WTC11 (cell line): ENCODE measurements around the gene TNNC2.

Experiments used
- AFF4 ChIP-seq: sonication (generic); formaldehyde crosslinking; IDR thresholded peaks from 2 replicates; pipeline ENCODE4 v1.8.1; 2023; ENCODE audit warnings: mild to moderate bottlenecking, missing genetic modification reagents, borderline replicate concordance
- ATF2 ChIP-seq: sonication (generic); formaldehyde crosslinking; IDR thresholded peaks from 2 replicates; pipeline ENCODE4 v1.8.1; 2022; ENCODE audit warnings: low read depth, missing genetic modification reagents, borderline replicate concordance
- ESRRA ChIP-seq: sonication (generic); formaldehyde crosslinking; IDR thresholded peaks from 2 replicates; pipeline ENCODE4 v1.8.1; 2022; ENCODE audit warnings: mild to moderate bottlenecking, missing genetic modification reagents, borderline replicate concordance
- FOXJ3 ChIP-seq: sonication (generic); formaldehyde crosslinking; IDR thresholded peaks from 2 replicates; pipeline ENCODE4 v1.9.0; 2021; ENCODE audit warnings: missing genetic modification reagents, mild to moderate bottlenecking, borderline replicate concordance
- JUN ChIP-seq: sonication (generic); formaldehyde crosslinking; IDR thresholded peaks from 2 replicates; pipeline ENCODE4 v1.8.0; 2023; ENCODE audit warnings: mild to moderate bottlenecking, missing genetic modification reagents
- KAT7 ChIP-seq: sonication (generic); formaldehyde crosslinking; IDR thresholded peaks from 2 replicates; pipeline ENCODE4 v1.8.1; 2023; ENCODE audit warnings: missing genetic modification reagents, mild to moderate bottlenecking, borderline replicate concordance
- NFYB ChIP-seq: sonication (generic); formaldehyde crosslinking; conservative IDR thresholded peaks from 2 replicates; pipeline ENCODE4 v1.8.0; 2022; ENCODE audit warnings: low read depth, missing genetic modification reagents
- SP1 ChIP-seq: sonication (generic); formaldehyde crosslinking; conservative IDR thresholded peaks from 2 replicates; pipeline ENCODE4 v1.8.1; 2022; ENCODE audit warnings: missing genetic modification reagents
- ZMAT4 ChIP-seq: fragments of 250-450 bp; sonication (Bioruptor Pico); IDR thresholded peaks from 2 replicates; pipeline ENCODE4 v1.9.0; 2021; ENCODE audit warnings: mild to moderate bottlenecking
- ZNF416 ChIP-seq: fragments of 250-450 bp; sonication (Bioruptor Pico); IDR thresholded peaks from 2 replicates; pipeline ENCODE4 v1.9.0; 2021; ENCODE audit warnings: mild to moderate bottlenecking, inconsistent platforms
- TF ChIP-seq, protein P1 (sequence below): fragments of 200-600 bp; IDR thresholded peaks from 2 replicates; pipeline ENCODE4 v1.8.0; 2022; ENCODE audit warnings: antibody characterized with exemption
- TF ChIP-seq, protein P2 (sequence below): sonication (generic); formaldehyde crosslinking; IDR thresholded peaks from 2 replicates; pipeline ENCODE4 v1.8.1; 2022; ENCODE audit warnings: low read depth, mild to moderate bottlenecking, moderate library complexity, missing genetic modification reagents, borderline replicate concordance
- TF ChIP-seq, protein P3 (sequence below): sonication (generic); formaldehyde crosslinking; IDR thresholded peaks from 2 replicates; pipeline ENCODE4 v1.8.0; 2022; ENCODE audit warnings: mild to moderate bottlenecking, missing genetic modification reagents
- TF ChIP-seq, protein P4 (sequence below): sonication (generic); formaldehyde crosslinking; IDR thresholded peaks from 2 replicates; pipeline ENCODE4 v1.8.1; 2023; ENCODE audit warnings: mild to moderate bottlenecking, moderate library complexity, missing genetic modification reagents

- TF ChIP-seq, protein P1, sequence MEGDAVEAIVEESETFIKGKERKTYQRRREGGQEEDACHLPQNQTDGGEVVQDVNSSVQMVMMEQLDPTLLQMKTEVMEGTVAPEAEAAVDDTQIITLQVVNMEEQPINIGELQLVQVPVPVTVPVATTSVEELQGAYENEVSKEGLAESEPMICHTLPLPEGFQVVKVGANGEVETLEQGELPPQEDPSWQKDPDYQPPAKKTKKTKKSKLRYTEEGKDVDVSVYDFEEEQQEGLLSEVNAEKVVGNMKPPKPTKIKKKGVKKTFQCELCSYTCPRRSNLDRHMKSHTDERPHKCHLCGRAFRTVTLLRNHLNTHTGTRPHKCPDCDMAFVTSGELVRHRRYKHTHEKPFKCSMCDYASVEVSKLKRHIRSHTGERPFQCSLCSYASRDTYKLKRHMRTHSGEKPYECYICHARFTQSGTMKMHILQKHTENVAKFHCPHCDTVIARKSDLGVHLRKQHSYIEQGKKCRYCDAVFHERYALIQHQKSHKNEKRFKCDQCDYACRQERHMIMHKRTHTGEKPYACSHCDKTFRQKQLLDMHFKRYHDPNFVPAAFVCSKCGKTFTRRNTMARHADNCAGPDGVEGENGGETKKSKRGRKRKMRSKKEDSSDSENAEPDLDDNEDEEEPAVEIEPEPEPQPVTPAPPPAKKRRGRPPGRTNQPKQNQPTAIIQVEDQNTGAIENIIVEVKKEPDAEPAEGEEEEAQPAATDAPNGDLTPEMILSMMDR = no peak
- no peak for TF ChIP-seq JUN (CRISPR knock-in tag)
- TF ChIP-seq ZNF416 (CRISPR knock-in tag) = no peak
- TF ChIP-seq NFYB (CRISPR knock-in tag) = no peak
- TF ChIP-seq, protein P2, sequence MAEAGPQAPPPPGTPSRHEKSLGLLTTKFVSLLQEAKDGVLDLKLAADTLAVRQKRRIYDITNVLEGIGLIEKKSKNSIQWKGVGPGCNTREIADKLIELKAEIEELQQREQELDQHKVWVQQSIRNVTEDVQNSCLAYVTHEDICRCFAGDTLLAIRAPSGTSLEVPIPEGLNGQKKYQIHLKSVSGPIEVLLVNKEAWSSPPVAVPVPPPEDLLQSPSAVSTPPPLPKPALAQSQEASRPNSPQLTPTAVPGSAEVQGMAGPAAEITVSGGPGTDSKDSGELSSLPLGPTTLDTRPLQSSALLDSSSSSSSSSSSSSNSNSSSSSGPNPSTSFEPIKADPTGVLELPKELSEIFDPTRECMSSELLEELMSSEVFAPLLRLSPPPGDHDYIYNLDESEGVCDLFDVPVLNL (CRISPR knock-in tag) = no peak
- no peak for TF ChIP-seq AFF4
- TF ChIP-seq, protein P3, sequence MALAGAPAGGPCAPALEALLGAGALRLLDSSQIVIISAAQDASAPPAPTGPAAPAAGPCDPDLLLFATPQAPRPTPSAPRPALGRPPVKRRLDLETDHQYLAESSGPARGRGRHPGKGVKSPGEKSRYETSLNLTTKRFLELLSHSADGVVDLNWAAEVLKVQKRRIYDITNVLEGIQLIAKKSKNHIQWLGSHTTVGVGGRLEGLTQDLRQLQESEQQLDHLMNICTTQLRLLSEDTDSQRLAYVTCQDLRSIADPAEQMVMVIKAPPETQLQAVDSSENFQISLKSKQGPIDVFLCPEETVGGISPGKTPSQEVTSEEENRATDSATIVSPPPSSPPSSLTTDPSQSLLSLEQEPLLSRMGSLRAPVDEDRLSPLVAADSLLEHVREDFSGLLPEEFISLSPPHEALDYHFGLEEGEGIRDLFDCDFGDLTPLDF (CRISPR knock-in tag) = no peak
- no peak for TF ChIP-seq ZMAT4 (CRISPR knock-in tag)
- TF ChIP-seq ATF2 (CRISPR knock-in tag) = no peak
- no peak for TF ChIP-seq SP1 (CRISPR knock-in tag)
- no peak for TF ChIP-seq FOXJ3 (CRISPR knock-in tag)
- TF ChIP-seq, protein P4, sequence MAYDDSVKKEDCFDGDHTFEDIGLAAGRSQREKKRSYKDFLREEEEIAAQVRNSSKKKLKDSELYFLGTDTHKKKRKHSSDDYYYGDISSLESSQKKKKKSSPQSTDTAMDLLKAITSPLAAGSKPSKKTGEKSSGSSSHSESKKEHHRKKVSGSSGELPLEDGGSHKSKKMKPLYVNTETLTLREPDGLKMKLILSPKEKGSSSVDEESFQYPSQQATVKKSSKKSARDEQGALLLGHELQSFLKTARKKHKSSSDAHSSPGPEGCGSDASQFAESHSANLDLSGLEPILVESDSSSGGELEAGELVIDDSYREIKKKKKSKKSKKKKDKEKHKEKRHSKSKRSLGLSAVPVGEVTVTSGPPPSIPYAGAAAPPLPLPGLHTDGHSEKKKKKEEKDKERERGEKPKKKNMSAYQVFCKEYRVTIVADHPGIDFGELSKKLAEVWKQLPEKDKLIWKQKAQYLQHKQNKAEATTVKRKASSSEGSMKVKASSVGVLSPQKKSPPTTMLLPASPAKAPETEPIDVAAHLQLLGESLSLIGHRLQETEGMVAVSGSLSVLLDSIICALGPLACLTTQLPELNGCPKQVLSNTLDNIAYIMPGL (CRISPR knock-in tag) = no peak
- TF ChIP-seq KAT7 (CRISPR knock-in tag) = no peak
- TF ChIP-seq ESRRA (CRISPR knock-in tag) = no peak
These were observed 32.8 kb upstream of the TNNC2 start for GRCh38 chr20:45859916-45860315.
